Astrocyte of the cerebellum (primary cell): Measurements from ENCODE around the gene OPCML.

Experiments used
- DNase-seq: peaks from one replicate; pipeline ENCODE4 v3.0.0-alpha.2; 2011; ENCODE audit warnings: low read depth
- H3K4me3 ChIP-seq: 2 replicates; pipeline ENCODE4 v1.5.1; 2011; ENCODE audit warnings: mild to moderate bottlenecking, low read depth, low read length, moderate library complexity
- in situ Hi-C: cut with HindIII; loops from 2 replicates; pipeline ENCODE4 v1.10.0; 2017; ENCODE audit warnings: low sequenced_read_pairs
- TF ChIP-seq, protein P1 (sequence below): IDR thresholded peaks from 2 replicates; pipeline ENCODE4 v1.5.1; 2012; ENCODE audit warnings: low read length, low read depth, moderate library complexity, mild to moderate bottlenecking; ENCODE audit errors: missing control alignments

Gene OPCML

DNA sequence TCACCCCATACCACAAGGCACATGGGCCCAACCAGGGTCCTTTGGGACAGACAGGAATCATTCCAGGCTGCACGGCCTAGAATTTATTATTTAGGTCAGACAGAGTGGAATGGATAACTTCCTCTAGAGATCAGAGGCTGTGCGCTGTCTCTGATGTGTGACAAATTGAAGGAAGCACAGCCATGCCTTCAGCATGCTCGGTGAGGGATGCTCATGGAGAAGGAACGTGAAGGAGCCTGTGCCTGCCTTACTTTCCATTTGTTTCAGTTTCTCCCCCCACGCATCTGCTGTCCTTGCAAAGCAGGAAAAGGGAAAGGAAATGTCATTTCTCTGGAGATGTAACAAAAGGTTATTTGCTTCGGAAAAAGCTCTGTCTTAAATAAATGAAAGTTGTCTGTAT, 644.1 kb downstream of the OPCML start:
- in situ Hi-C loops, result no loop called here
- TF ChIP-seq, protein P1, sequence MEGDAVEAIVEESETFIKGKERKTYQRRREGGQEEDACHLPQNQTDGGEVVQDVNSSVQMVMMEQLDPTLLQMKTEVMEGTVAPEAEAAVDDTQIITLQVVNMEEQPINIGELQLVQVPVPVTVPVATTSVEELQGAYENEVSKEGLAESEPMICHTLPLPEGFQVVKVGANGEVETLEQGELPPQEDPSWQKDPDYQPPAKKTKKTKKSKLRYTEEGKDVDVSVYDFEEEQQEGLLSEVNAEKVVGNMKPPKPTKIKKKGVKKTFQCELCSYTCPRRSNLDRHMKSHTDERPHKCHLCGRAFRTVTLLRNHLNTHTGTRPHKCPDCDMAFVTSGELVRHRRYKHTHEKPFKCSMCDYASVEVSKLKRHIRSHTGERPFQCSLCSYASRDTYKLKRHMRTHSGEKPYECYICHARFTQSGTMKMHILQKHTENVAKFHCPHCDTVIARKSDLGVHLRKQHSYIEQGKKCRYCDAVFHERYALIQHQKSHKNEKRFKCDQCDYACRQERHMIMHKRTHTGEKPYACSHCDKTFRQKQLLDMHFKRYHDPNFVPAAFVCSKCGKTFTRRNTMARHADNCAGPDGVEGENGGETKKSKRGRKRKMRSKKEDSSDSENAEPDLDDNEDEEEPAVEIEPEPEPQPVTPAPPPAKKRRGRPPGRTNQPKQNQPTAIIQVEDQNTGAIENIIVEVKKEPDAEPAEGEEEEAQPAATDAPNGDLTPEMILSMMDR, result no peak
- DNase-seq, result no peak
- H3K4me3 ChIP-seq, result no peak overlapping the region

DNA sequence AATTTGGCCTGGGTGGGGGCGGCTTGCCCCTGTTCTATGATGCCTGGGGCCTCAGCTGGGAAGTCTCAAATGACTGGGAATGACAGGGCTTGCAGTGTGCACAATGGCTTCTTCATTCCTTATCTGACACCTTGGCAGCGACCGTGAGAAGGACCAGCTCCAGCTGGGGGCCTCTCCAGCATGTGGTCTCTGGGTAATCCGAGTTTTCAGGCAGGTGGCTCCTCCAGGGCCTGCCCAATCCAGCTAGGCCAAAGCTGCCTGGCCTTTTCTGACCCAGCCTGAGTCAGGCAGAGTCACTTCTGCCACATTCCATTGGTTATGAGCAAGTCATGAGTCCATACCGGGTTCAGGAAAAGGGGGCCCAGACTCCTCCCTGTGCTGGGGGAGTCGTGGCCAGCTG, 646.0 kb downstream of the OPCML start:
- TF ChIP-seq, protein P1, result no peak
- in situ Hi-C loops, result no loop called here
- DNase-seq, result no peak

DNA sequence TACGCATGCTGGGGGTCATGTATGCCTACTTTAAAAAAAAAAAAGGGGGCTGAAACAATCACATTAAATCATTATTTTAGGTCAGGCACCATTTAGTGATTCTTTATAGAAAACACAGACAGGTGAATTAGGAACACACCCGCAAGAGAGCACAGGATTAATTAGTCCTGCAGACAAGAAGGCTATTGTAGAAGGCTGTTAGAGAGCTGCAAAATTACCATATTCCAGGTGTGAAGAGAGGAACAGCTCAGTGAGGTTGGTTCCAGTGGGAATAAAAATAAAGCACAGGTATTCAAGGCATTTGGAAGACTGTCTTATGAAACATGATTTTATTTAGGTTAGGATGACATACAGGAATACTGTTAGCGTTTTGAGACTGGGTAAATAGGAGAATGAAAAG, 649.1 kb downstream of the OPCML start:
- in situ Hi-C loops, result no loop called here
- TF ChIP-seq, protein P1, result no peak
- no peak overlapping the region for H3K4me3 ChIP-seq
- no peak for DNase-seq

More for the DNA sequence above, 646.0 kb downstream of the OPCML start:
- no peak overlapping the region for H3K4me3 ChIP-seq

DNA sequence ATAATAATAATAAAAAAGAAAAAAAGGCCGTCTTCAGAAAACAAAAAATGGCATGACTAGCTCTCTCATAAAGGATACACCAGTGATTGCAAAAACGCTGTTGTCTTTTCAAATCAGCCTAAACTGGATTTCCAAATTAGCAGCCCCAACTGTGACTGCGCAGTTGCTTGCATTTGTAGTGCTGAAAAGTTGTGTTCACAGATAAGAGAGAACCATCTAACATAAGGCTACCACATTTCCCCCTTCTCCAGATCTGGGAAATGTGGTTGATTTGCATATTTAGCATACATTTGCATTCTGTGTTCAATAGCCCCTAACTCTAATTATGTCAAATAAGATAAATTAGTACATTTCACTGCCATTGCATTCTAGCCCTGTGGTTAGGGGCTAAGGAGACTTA, 650.7 kb downstream of the OPCML start:
- TF ChIP-seq, protein P1, result no peak
- DNase-seq, result no peak
- no peak overlapping the region for H3K4me3 ChIP-seq
- in situ Hi-C loops, result no loop called here

DNA sequence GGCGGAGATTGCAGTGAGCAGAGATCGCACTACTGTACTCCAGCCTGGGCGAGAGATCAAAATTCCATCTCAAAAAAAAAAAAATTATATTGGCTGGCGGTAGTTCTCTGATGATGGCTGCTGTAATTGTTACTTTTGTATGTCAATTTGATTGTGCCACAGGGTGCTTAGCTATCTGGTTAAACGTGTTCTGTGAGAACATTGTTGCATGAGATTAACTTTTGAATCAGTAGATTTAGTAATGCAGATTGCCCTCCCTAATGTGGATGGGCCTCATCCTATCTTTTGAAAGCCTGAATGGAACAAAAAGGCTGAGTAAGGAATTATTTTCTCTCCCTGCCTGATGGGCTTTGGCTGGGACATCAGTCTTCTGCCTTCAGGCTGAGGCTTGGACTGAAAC, 654.2 kb downstream of the OPCML start:
- in situ Hi-C loops, result no loop called here
- no peak overlapping the region for H3K4me3 ChIP-seq
- TF ChIP-seq, protein P1, result no peak
- no peak for DNase-seq

DNA sequence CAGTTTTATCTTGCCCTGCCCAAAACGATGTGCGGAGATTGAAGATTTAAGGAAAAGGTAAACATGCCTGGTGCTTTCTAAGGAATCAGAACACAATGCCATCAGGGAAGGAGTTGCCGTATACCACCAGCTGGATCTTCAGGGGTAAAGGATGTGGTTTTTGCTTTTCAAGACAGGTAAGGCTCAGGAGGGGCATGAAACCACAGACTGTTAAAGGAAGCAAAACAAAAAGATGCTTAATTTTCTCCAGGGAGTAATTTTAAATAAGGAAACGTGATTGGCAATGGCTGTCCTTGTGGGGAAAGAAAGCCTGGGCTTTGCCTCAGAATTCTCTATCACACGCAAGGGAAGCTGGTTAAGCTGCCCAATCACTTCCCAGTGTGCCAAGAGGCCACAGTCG, 655.6 kb downstream of the OPCML start:
- TF ChIP-seq, protein P1, result no peak
- in situ Hi-C loops, result no loop called here
- no peak overlapping the region for H3K4me3 ChIP-seq
- DNase-seq, result no peak

DNA sequence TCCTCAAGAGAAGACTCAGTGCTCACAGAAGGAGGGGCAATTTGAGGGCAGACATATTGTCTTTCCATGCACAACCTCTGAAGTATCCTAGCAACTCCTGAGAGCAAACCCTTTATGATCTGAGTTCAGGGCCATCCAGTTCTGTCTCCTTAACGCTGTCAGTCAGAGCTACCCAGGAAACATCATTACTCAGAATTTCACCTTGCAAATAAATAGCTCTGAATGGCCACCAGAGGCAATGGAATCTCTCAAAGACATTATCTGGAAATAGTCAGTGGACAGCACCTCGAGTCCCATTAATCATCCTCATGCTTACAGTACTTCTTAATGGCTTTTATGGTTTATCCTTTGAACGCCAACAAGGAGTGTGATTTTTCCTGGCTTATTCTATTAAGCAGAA, 656.1 kb downstream of the OPCML start:
- no peak overlapping the region for H3K4me3 ChIP-seq
- DNase-seq, result no peak
- in situ Hi-C loops, result no loop called here
- TF ChIP-seq, protein P1, result peak; percentile 16
